HuH-7 (cell line): Measurements from ENCODE around the gene ELMO1.

Experiments
- DNase-seq: peaks from one replicate; pipeline ENCODE4 v3.0.0; 2011; ENCODE audit warnings: low spot score

Gene ELMO1

DNA sequence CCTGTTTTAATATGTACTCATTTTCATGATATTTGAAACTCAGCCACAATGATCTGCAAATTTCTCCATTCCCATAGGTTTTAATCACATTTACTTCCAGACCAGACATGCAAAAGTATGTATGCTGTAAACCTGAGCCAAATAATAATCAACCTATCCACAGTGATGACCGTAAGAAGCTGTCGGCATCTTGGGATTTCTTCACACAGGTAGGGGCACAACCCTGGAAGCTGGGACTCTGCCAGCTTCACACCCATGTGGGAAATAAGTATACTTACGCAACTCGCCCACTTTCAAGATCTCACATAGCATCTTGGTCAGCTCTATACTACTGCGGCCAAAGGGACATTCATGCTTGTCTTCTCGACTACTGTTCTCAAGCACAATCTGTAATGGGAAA lies 352.3 kb downstream of the ELMO1 start:
- no peak for DNase-seq

DNA sequence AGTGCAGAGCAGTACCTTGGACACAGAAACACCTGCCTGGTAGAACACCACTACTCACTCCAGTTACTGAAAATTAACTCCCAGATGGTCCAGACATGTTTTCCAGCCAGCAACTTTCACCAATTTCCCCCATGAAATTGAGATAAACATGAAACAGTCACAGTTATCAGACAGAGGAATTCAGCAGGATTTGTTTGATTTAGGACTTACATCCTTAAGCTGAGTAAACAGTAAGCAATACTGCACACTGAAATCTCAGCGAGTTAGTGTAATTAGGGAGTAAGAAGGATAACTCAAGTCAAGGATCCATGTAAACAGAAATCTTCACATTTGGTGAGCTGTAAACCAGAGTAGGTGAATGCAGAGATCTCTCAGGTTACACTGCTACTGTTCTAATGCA lies 353.5 kb downstream of the ELMO1 start:
- DNase-seq: no peak

DNA sequence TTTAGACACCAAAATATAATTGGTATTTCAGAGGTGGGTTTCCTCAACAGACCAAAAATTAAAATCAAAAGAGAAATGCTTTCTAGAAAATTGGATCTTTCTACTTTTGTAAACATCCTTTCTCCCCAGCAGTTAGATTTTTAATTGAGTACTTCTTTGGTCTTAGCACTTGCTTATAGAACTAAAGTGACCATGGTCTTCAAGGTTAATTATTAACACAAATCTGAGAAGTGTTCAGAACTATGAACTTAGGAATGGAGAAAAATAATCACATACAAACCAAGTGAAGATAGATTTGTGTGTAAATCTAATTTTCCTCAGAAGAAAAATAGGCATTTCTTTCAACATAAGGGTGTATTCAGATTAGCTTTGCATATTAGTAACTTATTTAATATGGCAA lies 355.4 kb downstream of the ELMO1 start:
- no peak for DNase-seq

DNA sequence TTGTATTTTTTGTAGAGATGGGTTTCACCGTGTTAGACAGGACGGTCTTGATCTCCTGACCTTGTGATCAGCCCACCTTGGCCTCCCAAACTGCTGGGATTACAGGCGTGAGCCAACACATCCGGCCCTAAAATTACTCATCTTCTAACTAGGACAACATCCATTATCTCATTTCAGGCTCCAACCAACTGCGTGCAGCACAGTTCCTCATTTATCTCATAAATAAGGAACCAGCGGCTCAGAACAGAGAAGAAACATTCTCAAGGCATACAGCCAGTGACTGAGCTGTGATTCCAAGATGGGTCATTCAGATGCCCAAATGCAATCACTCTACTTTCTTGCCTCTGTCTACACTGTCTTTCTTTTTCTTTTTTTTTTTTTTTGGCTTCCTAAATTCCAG lies 356.1 kb downstream of the ELMO1 start:
- DNase-seq: no peak

DNA sequence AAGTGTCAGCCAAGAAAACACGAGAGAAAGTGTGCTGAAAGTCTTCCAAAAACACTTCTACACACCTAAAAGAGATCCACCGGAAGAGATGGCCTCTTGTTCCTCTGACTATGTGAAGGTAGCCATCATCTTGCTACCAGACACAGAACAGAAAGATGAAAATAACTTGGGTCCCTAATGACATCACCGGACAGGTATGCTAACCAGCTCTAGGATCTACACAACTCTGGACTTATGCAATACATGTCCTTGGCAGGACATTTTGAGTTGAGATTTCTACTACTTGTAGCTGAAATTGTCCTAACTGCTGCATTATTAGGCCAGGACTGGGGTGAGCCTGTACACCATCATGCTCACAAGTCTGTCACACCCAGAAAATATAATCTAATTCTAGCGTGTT lies 358.7 kb downstream of the ELMO1 start:
- no peak for DNase-seq

DNA sequence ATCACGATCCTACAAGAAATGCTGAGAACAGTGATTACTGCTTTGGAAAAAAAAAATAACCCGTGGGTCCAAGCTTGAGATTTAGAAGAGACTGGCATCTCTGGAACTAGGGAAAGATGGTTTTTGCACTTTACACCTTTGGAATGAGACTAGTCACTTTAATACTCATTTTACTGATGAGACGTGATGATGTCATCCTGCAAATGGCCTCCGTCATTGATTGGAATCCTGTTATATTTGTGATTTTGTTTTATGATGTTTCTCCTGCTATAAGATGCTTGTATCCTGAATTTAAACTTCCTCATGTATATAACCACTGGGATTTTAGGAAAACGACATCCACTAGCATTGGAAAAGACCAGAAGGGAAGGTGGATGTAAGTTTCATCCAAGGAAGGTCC lies 363.1 kb downstream of the ELMO1 start:
- no peak for DNase-seq

DNA sequence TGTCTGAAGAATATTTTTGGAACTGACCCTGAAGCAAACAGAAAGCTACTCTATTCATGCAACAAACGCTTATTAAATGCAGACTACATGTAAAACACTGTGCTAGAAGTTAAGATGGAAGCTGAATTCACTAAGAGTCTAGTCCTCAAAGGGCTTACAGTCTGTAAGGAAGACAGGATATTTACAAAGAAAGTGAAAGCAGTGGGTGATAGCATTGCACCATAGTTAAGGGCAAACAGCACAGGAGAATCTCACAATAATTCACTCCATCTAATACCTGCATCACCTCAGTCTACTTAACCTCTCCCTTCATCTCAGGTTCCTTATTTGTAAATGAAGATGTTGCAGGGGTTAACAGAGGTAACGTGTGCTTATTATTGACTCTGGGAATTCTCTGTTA lies 364.4 kb downstream of the ELMO1 start:
- DNase-seq: no peak

DNA sequence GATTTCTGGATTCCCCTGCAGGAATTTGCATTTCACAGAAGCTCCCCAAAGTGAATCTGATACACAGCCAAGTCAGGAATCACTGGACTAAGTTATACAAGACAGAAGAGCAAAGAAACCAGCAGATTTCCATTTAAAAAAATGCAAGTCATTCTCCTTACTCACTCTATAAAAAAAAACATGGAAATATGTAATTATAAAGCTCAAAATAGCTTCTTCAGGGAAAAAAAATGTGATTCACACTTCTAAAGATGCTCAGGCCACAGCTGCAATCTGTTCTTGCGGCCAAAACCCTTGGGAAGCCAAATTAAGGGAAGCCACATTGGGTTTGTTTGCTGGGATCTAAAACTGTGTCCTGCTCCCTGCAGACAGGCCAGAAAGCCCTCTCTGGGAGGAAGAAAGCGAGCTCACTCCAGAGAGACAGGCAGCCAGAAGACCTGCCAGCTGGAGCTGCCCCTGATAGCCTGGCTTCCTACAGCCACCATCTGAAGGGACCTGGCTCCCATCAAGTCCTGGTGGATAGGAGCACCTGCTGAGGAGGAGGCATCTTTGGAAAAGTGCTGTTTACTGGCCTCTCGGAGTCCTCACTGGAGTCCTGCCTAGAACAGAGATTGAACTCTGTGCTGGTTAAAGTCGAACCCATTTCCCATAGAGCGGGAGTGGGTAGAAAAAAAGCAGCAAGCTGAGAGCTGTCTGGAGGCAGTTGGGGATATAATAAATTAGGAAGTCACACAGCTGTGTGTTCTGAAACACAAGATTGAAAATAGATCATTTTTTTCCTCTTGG lies 365.2 kb downstream of the ELMO1 start:
- no peak for DNase-seq

DNA sequence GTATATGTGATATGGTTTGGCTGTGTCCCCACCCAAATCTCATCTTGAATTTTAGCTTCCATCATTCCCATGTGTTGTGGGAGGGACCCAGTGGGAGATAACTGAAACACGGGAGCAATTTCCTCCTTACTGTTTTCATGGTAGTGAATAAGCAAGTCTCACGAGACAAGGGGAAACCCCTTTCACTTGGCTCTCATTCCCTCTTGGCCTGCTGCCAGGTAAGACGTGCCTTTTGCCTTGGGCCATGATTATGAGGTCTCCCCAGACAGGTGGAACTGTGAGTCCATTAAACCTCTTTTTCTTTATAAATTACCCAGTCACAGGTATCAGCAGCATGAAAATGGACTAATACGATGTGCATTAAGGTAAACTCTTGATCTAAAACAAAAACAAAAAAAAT lies 367.2 kb downstream of the ELMO1 start:
- no peak for DNase-seq

DNA sequence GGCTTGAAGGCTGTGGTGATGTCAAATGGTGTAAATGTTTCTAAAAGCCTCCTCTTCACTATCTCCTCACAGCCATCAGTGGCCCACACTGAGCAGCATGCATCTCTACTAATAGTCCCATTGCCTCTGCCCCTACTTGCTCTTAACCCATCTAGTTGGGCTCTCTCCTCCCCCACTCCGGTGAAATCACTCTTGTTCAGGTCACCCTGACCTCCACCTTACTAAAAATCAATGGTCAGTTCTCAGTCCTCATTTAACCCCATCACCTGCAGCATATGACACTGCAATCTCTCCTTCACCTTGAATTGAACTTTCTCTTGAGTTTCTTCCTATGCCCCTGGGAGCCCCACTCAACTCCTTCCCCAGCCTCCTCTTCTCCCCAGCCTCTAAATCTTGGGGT lies 369.2 kb downstream of the ELMO1 start:
- no peak for DNase-seq

DNA sequence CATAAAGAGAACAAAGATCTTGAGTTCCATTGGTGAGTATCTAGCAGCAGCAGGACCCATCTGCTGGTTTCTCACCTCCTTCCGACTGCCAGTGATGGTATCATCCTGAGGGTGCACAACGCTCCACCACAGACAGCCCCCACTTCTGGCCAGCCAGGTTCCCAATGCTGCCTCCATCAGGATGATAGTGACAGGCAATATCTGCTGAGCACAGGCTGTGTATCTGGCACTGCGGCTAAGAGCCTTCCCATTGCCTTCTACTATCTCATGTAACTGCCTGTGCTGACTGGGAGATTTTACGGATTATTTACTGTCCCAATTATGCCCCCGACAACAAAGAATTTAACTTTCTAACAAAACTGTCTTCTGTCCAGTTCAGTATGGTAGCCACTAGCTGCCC lies 372.0 kb downstream of the ELMO1 start:
- no peak for DNase-seq

DNA sequence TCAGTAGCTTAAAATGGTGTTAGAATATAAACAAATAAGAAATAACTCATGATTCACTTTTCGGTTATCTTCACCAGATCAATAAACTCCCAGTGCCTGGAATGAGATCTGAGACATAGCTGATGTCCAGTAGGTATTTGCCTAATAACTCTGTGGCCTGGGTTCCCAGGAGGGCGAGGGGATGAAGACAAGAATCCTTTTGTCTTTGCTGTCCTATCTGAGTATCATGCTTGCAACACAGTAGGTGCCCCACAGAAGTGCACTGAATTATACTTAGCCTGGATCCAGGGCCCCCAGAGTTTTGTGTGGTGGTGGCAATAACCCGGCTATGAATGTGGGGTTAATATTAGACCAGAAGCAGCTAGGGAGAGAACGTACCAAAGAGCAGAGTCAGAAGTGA lies 374.3 kb downstream of the ELMO1 start:
- peak; percentile 33 for DNase-seq

DNA sequence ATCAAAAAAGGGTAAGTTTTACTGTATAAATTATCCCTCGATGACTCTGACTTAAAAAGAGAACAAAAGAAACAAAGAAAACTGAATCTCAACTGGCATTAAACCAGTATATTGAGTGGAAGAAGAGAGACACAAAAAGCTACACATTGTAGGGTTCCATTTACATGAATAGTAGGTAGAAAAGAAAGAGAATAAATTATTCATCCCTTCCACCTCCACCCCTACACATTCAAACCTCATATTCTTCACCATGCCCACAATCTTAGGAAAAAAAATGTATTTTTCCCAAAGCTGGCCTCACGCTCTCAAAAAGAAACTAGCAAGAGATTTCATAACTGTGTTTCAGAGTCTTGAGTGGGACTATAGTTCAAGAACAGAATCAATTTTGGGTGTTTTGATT lies 377.5 kb downstream of the ELMO1 start:
- no peak for DNase-seq

DNA sequence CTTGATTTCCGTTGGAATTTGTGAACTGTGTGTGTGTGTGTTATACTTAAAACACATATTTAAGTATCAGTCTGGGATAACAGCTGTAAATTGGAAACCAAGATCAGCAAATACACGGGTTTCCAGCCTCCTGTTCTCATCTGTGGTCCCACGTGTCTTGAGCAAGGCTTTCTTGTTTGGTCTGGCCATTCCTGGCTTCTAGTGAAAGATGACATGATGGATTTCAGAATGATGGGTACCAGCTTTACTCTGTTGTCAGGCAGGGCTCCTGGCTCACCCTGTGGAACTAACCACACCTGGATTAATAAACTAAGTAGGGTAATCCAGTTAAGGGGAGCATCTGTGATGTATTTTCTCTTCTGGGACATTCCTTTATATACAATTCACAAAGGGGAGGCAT lies 378.2 kb downstream of the ELMO1 start:
- no peak for DNase-seq

DNA sequence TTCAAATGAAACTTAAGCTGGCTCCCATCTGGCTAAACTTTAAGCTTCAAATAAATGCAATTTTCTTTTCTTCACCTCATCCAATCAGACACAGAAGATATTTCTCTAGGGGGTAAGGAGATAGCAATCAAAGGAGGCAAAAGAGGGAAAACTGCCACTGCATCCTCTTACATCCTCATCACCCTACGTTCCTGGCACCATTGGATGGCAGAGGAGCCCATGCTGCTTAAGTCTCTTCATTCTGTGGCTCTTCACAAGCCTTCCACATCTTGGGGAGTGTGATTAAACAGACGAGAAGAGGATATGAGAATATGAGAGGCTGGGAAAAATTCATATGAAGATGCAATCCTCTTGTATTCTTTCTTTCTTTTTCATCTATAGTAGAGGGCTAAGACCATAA lies 378.6 kb downstream of the ELMO1 start:
- DNase-seq: no peak

DNA sequence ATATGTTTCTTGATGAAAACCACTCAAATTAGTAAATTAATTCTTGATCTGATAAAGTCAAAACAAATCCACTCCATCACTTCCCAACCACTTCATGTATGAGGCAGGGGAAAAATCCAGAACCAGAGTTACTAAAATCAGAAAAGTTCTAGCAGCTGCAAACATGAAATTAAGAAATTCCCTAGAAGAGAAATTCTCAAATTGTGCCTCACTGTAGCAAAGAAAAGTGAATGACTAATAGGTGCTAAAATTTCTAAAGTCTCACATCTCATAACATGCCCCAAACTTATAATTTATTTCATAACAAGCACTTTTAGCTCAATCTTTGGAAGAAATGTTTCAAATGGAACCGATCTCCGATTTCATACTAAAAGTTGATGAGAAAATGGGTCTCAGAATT lies 379.3 kb downstream of the ELMO1 start:
- no peak for DNase-seq

DNA sequence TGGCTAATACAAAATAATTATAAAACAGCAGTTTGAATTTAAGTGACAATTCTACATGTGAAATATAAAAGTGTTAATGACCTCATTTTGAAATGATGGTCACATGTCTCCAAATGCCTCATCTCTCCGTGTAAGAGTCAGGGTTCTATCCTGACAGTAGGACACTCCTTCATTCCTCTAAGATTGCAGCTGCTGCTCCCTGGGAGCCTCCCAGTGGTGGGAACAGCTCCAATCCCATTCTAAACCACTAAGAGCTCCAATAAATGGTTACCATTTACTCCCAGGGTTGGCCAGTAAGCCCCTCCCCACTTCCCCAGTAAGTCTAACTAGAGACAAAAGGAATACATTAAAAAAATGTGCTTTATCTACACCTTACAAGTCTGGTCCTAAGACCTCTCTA lies 379.8 kb downstream of the ELMO1 start:
- no peak for DNase-seq

DNA sequence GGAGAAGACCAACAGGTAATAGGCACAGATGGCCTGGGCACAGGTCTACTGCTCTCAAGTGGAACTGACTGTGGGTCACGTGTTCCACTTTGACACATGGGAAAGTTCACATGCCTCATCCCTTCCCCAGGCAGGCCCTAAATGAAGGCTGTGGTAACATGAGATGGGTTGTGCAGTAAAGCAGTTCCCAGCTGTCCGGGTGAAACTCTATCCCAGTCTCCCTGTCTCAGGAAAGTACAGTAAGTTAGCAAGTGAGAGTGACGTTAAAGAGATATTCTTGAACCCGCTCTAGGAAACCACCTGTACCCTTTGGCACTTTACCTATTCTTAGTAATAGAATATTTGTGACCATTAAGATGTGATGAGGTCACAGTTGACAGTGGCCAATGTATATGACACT lies 380.6 kb downstream of the ELMO1 start:
- DNase-seq: no peak

DNA sequence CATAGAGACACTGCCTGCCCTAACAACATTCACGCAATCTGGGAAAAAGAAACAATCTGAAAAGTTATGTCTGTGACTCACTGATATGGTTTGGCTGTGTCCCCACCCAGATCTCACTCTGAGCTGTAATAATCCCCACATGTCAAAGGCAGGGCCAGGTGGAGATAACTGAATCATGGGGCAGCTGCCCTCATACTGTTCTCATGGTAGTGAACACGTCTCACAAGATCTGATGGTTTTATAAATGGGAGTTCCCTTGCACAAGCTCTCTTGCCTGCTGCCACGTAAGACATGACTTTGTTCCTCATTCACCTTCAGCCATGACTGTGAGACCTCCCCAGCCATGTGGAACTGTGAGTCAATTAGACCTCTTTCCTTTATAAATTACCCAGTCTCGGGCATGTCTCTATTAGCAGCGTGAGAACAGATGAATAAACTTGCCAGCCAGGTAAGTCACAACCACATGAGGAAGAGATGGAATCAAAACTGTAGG lies 382.8 kb downstream of the ELMO1 start:
- DNase-seq: no peak

DNA sequence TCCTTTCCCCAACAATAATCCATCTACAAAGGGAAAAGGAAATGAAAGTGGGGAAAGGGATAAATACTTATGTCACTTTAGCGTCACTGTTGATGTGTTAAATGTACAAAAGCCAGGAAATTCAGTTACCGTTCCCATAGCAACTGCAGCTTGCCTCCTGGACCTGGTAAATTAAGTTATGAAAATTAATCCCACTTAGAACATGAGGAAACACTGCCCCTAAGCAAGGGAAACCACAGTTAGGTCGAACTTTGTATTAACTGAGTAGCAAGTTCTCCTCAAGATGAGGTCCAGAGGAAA lies 386.2 kb downstream of the ELMO1 start:
- DNase-seq: no peak

DNA sequence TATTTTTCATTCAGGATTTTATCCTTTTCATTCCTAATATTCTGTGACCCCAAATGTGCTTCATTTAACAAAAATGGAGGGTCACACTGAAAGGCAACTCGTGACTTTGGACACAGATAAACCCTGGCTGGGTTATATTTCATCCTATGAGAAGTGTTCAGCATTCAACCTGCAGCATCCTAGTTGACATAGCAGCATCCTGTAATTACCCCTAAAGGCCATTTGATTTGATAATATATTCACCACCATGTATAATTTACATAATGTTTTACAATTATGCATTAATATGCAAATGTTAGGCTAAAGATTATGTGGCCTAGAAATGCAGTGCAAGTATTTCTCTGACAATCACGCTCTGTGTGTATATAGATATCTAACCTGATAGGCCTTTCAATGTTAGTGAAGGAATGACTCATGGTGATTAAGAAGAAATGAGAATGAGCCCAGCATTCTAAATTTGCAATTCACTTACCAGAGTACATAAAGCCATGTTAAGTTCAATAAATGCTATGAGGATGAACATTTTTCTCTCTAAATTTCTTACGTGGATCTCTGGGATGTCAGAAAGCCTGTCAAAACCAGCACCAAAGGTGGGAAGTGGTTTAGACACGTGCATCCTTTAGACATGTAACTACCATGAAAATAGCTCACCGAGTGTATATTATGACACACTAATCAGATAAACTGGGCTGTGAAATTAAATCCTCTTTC lies 386.7 kb downstream of the ELMO1 start:
- DNase-seq: no peak

DNA sequence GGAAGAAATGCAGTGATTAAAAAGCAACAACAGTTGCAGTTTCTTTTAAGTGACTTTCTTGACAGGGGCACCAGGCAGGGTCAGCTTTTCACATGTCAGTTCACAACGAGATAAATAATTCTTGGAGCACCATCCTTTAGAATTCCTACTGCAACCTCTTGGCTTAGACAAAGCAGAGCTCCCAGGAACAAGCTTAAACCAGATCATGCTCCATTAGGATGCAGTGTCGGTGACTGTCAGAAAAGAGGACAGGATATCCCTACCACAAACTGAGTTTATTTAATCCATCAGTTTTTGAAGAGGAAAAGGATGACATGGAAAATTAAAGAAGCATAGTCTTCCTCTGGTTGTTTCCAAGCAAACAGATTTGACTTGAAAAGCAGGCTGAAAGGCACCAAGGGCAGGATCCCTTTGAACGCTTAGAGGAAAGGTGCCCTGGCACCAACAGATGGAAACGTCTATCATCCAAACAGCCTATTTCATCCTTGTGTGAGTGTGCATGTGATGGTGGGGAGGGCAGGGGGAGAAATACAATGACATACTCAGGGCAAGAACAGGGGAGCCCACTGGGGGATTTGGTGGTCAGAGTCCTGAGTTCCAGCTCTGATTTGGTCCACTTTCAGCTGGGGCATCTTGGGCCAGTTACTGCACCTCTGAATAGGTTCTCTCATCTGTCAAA lies 392.3 kb downstream of the ELMO1 start:
- DNase-seq: no peak

DNA sequence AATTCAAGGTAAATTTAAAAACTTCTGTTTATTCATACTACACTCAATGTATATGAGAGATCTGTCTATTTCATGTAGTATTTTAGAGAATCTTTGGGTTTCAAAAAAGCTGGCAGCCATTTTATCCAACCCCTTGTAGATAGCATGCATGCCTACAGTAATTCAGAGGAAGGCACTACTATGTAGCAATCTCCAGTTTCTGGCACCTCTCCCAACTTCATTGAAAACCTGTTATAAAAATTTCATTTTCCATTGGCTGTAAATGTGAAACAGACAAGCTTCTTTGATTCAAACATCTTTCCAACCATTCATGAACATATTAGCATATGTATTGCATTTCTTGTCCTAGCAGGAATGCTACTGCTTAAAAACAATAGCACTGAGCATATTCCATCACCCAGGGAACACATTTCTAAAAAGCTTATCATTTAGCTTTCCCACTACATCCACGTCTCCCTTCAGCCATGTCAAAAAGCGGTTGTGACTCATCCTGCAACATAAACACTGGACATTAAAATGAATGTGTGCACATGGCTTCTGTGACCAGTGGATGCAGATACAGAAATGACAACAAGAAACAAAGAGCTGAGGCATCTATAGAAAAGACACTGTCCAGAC lies 393.9 kb downstream of the ELMO1 start:
- no peak for DNase-seq
